Measurements from ENCODE around the gene FCHO2.

The FCHO2 gene

DNA sequence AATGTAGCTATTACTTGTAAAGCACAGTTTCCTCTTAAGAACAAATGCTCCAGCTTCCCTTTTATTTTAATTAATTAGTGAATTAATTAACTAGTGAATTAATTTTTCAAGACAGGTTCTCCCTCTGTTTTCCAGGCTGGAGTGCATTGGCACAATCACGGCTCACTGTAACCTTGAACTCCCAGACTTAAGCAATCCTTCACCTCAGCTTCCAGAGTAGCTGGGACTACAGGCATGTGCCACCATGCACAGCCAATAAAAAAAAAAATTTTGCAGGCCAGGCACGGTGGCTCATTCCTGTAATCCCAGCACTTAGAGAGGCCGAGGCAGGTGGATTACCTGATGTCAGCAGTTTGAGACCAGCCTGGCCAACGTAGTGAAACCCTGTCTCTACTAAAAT lies 44.1 kb downstream of the FCHO2 start:
- H3F3A ChIP-seq (ENCODE audit: insufficient read depth, low read length), result no peaks in the 10 kb centered on the region
- no peaks in the 10 kb centered on the region for H3K79me2 ChIP-seq (ENCODE audit: insufficient read depth, low read length)
- no peak overlapping the region for H3K9ac ChIP-seq (ENCODE audit: low read length)
- TF ChIP-seq, protein P1, sequence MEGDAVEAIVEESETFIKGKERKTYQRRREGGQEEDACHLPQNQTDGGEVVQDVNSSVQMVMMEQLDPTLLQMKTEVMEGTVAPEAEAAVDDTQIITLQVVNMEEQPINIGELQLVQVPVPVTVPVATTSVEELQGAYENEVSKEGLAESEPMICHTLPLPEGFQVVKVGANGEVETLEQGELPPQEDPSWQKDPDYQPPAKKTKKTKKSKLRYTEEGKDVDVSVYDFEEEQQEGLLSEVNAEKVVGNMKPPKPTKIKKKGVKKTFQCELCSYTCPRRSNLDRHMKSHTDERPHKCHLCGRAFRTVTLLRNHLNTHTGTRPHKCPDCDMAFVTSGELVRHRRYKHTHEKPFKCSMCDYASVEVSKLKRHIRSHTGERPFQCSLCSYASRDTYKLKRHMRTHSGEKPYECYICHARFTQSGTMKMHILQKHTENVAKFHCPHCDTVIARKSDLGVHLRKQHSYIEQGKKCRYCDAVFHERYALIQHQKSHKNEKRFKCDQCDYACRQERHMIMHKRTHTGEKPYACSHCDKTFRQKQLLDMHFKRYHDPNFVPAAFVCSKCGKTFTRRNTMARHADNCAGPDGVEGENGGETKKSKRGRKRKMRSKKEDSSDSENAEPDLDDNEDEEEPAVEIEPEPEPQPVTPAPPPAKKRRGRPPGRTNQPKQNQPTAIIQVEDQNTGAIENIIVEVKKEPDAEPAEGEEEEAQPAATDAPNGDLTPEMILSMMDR (IDR thresholded peaks at IDR 0.05; ENCODE audit: low read length), result no peak
- TF ChIP-seq EZH2 (IDR thresholded peaks at IDR 0.05; ENCODE audit: borderline replicate concordance, low read length), result no peak
- H3K27me3 ChIP-seq (ENCODE audit: insufficient read depth, low read length), result no peaks in the 10 kb centered on the region
- no peak overlapping the region for H3K27ac ChIP-seq (ENCODE audit: low read depth, low read length, poor library complexity, severe bottlenecking)
- no peaks in the 10 kb centered on the region for H3K36me3 ChIP-seq (ENCODE audit: insufficient read depth, low read length)
- no peaks in the 10 kb centered on the region for H4K20me1 ChIP-seq (ENCODE audit: insufficient read depth, low read length)
- no peak overlapping the region for H2AFZ ChIP-seq (ENCODE audit: low read length)
- H3K4me1 ChIP-seq (ENCODE audit: insufficient read depth, low read length, severe bottlenecking), result no peaks in the 10 kb centered on the region
- no peak overlapping the region for H3K4me2 ChIP-seq (ENCODE audit: low read length)
- H3K4me3 ChIP-seq (ENCODE audit: low read depth, low read length, poor library complexity, severe bottlenecking), result no peak overlapping the region
- no peaks in the 10 kb centered on the region for H3K9me2 ChIP-seq (ENCODE audit: low read depth, low read length)
- no peaks in the 10 kb centered on the region for H3K9me3 ChIP-seq (ENCODE audit: low read length)

DNA sequence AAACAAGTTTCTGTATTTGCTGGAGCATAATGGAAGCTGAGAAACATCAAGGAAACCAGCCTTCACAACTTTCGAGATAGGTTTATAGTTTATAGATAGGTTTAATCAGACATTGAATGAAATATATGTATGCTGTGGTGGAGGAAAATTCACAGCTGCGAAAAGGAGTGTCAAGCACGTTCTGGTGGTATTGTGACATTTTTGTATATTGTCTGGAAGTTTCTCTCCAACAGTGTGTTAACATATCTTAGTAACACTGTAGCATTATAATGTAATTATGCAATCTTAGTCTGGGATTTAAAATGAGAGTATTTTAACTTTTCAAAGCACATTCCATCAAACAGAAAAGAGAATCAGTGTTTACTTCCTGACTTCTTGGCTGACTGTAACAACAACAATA lies 50.0 kb downstream of the FCHO2 start:
- H3K9ac ChIP-seq (ENCODE audit: low read length), result no peak overlapping the region
- H3F3A ChIP-seq (ENCODE audit: insufficient read depth, low read length), result no peaks in the 10 kb centered on the region
- H3K27me3 ChIP-seq (ENCODE audit: insufficient read depth, low read length), result no peaks in the 10 kb centered on the region
- no peaks in the 10 kb centered on the region for H3K79me2 ChIP-seq (ENCODE audit: insufficient read depth, low read length)
- no peaks in the 10 kb centered on the region for H3K9me2 ChIP-seq (ENCODE audit: low read depth, low read length)
- H3K9me3 ChIP-seq (ENCODE audit: low read length), result no peaks in the 10 kb centered on the region
- H3K4me3 ChIP-seq (ENCODE audit: low read depth, low read length, poor library complexity, severe bottlenecking), result no peak overlapping the region
- H3K27ac ChIP-seq (ENCODE audit: low read depth, low read length, poor library complexity, severe bottlenecking), result no peak overlapping the region
- no peaks in the 10 kb centered on the region for H3K36me3 ChIP-seq (ENCODE audit: insufficient read depth, low read length)
- H3K4me1 ChIP-seq (ENCODE audit: insufficient read depth, low read length, severe bottlenecking), result no peaks in the 10 kb centered on the region
- H4K20me1 ChIP-seq (ENCODE audit: insufficient read depth, low read length), result no peaks in the 10 kb centered on the region
- no peak for TF ChIP-seq EZH2 (IDR thresholded peaks at IDR 0.05; ENCODE audit: borderline replicate concordance, low read length)
- TF ChIP-seq, protein P1 (IDR thresholded peaks at IDR 0.05; ENCODE audit: low read length), result no peak
- no peak overlapping the region for H3K4me2 ChIP-seq (ENCODE audit: low read length)
- no peak overlapping the region for H2AFZ ChIP-seq (ENCODE audit: low read length)

DNA sequence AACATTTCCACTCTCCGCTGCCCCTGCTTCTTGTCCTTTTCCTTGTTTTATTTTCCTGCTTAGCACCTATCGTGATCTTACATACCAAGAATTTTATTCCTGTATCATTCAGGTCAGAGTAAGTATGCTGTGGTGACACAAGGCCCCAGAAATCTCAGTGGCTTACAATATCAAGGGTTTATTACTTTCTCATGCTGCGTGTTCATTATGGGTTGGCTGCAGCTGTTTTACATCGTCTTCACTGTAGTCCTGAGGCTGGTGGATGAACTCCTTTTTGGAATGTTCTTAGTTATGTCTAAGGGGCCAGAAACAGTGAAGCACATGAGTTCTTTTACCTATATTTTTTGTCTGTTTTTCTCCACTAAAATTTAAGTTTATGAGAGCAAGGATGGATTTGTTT lies 51.2 kb downstream of the FCHO2 start:
- Histone ChIP-seq H4K20me1 (ENCODE audit: insufficient read depth, low read length) (no peaks in the 10 kb centered on the region), H3K4me3 (ENCODE audit: low read depth, low read length, poor library complexity, severe bottlenecking) (no peak overlapping the region), H3K9me2 (ENCODE audit: low read depth, low read length) (no peaks in the 10 kb centered on the region), H3K4me2 (ENCODE audit: low read length) (no peak overlapping the region), H3K36me3 (ENCODE audit: insufficient read depth, low read length) (no peaks in the 10 kb centered on the region), H2AFZ (ENCODE audit: low read length) (no peak overlapping the region), H3K79me2 (ENCODE audit: insufficient read depth, low read length) (no peaks in the 10 kb centered on the region), H3K9me3 (ENCODE audit: low read length) (no peaks in the 10 kb centered on the region), H3K4me1 (ENCODE audit: insufficient read depth, low read length, severe bottlenecking) (no peaks in the 10 kb centered on the region), H3K27me3 (ENCODE audit: insufficient read depth, low read length) (no peaks in the 10 kb centered on the region), H3K9ac (ENCODE audit: low read length) (no peak overlapping the region), H3K27ac (ENCODE audit: low read depth, low read length, poor library complexity, severe bottlenecking) (no peak overlapping the region), H3F3A (ENCODE audit: insufficient read depth, low read length) (no peaks in the 10 kb centered on the region)
- TF ChIP-seq, protein P1 (IDR thresholded peaks at IDR 0.05; ENCODE audit: low read length), result no peak
- no peak for TF ChIP-seq EZH2 (IDR thresholded peaks at IDR 0.05; ENCODE audit: borderline replicate concordance, low read length)
